GM23248 (cell line): ENCODE measurements around the gene ERH.

Experiments used
- EZH2 ChIP-seq: fragments of 200-600 bp; sonication (generic); IDR thresholded peaks from 2 replicates; pipeline ENCODE4 v1.6.1; 2018; ENCODE audit warnings: antibody characterized with exemption, mild to moderate bottlenecking; ENCODE audit not compliant: insufficient read depth, poor library complexity, severe bottlenecking
- EZH2phosphoT487 ChIP-seq: fragments of 200-600 bp; sonication (generic); IDR thresholded peaks from 2 replicates; pipeline ENCODE4 v1.6.1; 2018; ENCODE audit warnings: antibody characterized with exemption, moderate library complexity, mild to moderate bottlenecking, low read depth; ENCODE audit not compliant: insufficient read depth

DNA sequence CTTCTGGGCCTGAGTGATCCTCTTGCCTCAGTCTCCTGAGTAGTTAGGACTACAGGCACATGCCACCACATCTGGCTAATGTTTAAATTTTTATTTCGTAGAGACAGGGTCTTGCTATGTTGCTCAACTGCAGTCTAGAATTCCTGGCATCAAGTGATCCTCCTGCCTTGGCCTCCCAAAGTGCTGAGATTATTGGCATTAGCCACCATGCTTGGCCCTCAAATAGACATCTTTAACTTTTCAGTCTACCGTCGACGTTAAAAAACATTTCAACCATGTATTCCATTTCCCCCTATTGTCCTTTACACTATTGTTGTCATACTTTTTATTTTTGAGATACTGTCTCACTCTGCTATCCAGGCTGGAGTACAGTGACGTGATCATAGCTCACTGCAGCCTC lies 22.4 kb downstream of the ERH start:
- TF ChIP-seq EZH2phosphoT487: no peak
- TF ChIP-seq EZH2: no peak
